HepG2 (cell line): ENCODE data around the gene CENPE. TPM values are rescaled to one million over a fixed set of nuclear protein-coding genes. Genes with fewer than 3 reads are reported as not detected.

Experiments used
- ATAC-seq: fragments of 200-7000 bp; cut with Tn5 transposase; 3 replicates; pipeline ENCODE4 v1.9.1; 2020; ENCODE audit warnings: mild to moderate bottlenecking, moderate library complexity
- BruUV-seq: library from RNA; stranded (reverse); fragments of 400-500 nt; replicated peaks from 2 replicates; lab custom pipeline; 2021; lab: Mats Ljungman, UMichigan
- CTCF ChIA-PET: fragments of 300-600 bp; formaldehyde crosslinking; extraction: SDS; loops from one replicate; lab custom pipeline; 2021; ENCODE audit warnings: low total read pairs, inconsistent platforms, low intra/inter-chr PET ratio; lab: Yijun Ruan, JAX
- POLR2A ChIA-PET: fragments of 350-600 bp; sonication (Branson Sonifier 250); formaldehyde crosslinking; loops from one replicate; lab custom pipeline; 2020; ENCODE audit warnings: antibody characterized with exemption, inconsistent platforms; lab: Yijun Ruan, JAX
- DNase-seq: peaks from one replicate; pipeline ENCODE4 v3.0.0-alpha.2; 2015; ENCODE audit warnings: low spot score
- FAIRE-seq: peaks from 3 replicates; lab custom pipeline; 2011; peaks lifted over from hg19 to GRCh38; lab: Jason Lieb, UNC
- H2AFZ ChIP-seq: one replicate; pipeline ENCODE4 v1.6.1; 2011; ENCODE audit warnings: low read length, inconsistent platforms
- H3K27ac ChIP-seq: fragments of 300-600 bp; 3 replicates; pipeline ENCODE4 v1.8.0; 2011; ENCODE audit warnings: mixed run types, mild to moderate bottlenecking, mixed read lengths, low read length, inconsistent platforms; ENCODE audit not compliant: insufficient read depth; ENCODE audit errors: extremely low read length
- H3K27me3 ChIP-seq, 2 experiments: fragments of 200-600 bp in 1 of 2; 2 replicates in 1 of 2; 3 replicates in 1 of 2; pipeline versions ENCODE4 v1.6.0 to v1.8.0; 2011; ENCODE audit warnings: low read length in 2 of 2, mild to moderate bottlenecking in 2 of 2, moderate library complexity in 2 of 2, inconsistent platforms in 1 of 2; ENCODE audit not compliant: insufficient read depth in 2 of 2, control insufficient read depth in 1 of 2
- H3K36me3 ChIP-seq, 2 experiments: fragments of 200-600 bp in 1 of 2; replicated peaks in 1 of 2; 2 replicates in 1 of 2; 3 replicates in 1 of 2; pipeline versions ENCODE4 v1.5.1 to v1.8.0; 2011; ENCODE audit warnings: low read length in 2 of 2, inconsistent platforms in 1 of 2; ENCODE audit not compliant: insufficient read depth in 2 of 2, control insufficient read depth in 1 of 2
- H3K4me1 ChIP-seq: 2 replicates; pipeline ENCODE4 v1.5.1; 2012; ENCODE audit warnings: low read length, inconsistent platforms; ENCODE audit not compliant: insufficient read depth
- H3K4me2 ChIP-seq: 2 replicates; pipeline ENCODE4 v1.6.0; 2011; ENCODE audit warnings: low read depth, low read length, inconsistent platforms
- H3K4me3 ChIP-seq, 3 experiments: fragments of 200-600 bp in 1 of 3; sonication (generic), shearing (Covaris generic) in 1 of 3; replicated peaks in 1 of 3; 2 replicates each; pipeline ENCODE4 v1.5.1; 2011 to 2016; ENCODE audit warnings: low read length in 3 of 3, inconsistent platforms in 2 of 3, low read depth in 2 of 3, mild to moderate bottlenecking in 2 of 3, control low read depth in 1 of 3, mixed read lengths in 1 of 3; ENCODE audit not compliant: insufficient read depth in 1 of 3
- H3K79me2 ChIP-seq: one replicate; pipeline ENCODE4 v1.6.1; 2011; ENCODE audit warnings: low read length, inconsistent platforms; ENCODE audit not compliant: insufficient read depth
- H3K9ac ChIP-seq: 2 replicates; pipeline ENCODE4 v1.6.0; 2011; ENCODE audit warnings: mild to moderate bottlenecking, low read depth, low read length, inconsistent platforms; ENCODE audit not compliant: insufficient read depth
- H3K9me3 ChIP-seq: 2 replicates; pipeline ENCODE4 v1.5.1; 2012; ENCODE audit warnings: mild to moderate bottlenecking, low read length
- H4K20me1 ChIP-seq: 2 replicates; pipeline ENCODE4 v1.6.0; 2011; ENCODE audit warnings: inconsistent platforms, mild to moderate bottlenecking, low read length, moderate library complexity; ENCODE audit not compliant: insufficient read depth
- BATF2 ChIP-seq: sonication (generic); formaldehyde crosslinking; IDR thresholded peaks from 2 replicates; pipeline ENCODE4 v1.8.0; 2022; ENCODE audit warnings: mild to moderate bottlenecking, missing genetic modification reagents, moderate library complexity
- CENPX ChIP-seq: sonication (generic); formaldehyde crosslinking; IDR thresholded peaks from 2 replicates; pipeline ENCODE4 v1.9.0; 2021; ENCODE audit warnings: mild to moderate bottlenecking, missing genetic modification reagents, moderate library complexity
- CSRNP1 ChIP-seq: sonication (generic); formaldehyde crosslinking; IDR thresholded peaks from 2 replicates; pipeline ENCODE4 v1.8.1; 2023; ENCODE audit warnings: mild to moderate bottlenecking, missing genetic modification reagents
- FOSL1 ChIP-seq: sonication (generic); formaldehyde crosslinking; IDR thresholded peaks from 2 replicates; pipeline ENCODE4 v1.9.0; 2021; ENCODE audit warnings: missing genetic modification reagents, borderline replicate concordance
- HHEX ChIP-seq: IDR thresholded peaks from 2 replicates; pipeline ENCODE4 v1.6.1; 2016; ENCODE audit warnings: control low read depth
- KAT2B ChIP-seq: fragments of 150-350 bp; IDR thresholded peaks from 2 replicates; pipeline ENCODE4 v1.6.1; 2014; ENCODE audit warnings: low read depth, low read length, borderline replicate concordance
- MXD1 ChIP-seq: sonication (generic); formaldehyde crosslinking; IDR thresholded peaks from 2 replicates; pipeline ENCODE4 v1.4.0; 2020; ENCODE audit warnings: mild to moderate bottlenecking, missing genetic modification reagents
- MZF1 ChIP-seq: sonication (generic); formaldehyde crosslinking; IDR thresholded peaks from 2 replicates; pipeline ENCODE4 v1.8.1; 2023; ENCODE audit warnings: mild to moderate bottlenecking, missing genetic modification reagents, borderline replicate concordance
- POLR2A ChIP-seq, 2 experiments: IDR thresholded peaks; 2 replicates each; pipeline ENCODE4 v1.6.1; 2011; ENCODE audit warnings: low read depth in 2 of 2, low read length in 2 of 2, mild to moderate bottlenecking in 1 of 2, moderate library complexity in 1 of 2; ENCODE audit not compliant: insufficient read depth in 1 of 2
- SAFB2 ChIP-seq: sonication (generic); formaldehyde crosslinking; IDR thresholded peaks from 2 replicates; pipeline ENCODE4 v1.5.1; 2020; ENCODE audit warnings: missing genetic modification reagents, low read depth, mild to moderate bottlenecking, borderline replicate concordance
- SRSF4 ChIP-seq: fragments of 200-400 bp; formaldehyde crosslinking; IDR thresholded peaks from one replicate; pipeline ENCODE4 v1.6.1; 2018; ENCODE audit warnings: mild to moderate bottlenecking, low read depth, low read length, moderate library complexity; ENCODE audit not compliant: poor library complexity, severe bottlenecking
- TBL1XR1 ChIP-seq: fragments of 150-350 bp; IDR thresholded peaks from 2 replicates; pipeline ENCODE4 v1.6.1; 2014; ENCODE audit warnings: borderline replicate concordance, low read length; ENCODE audit not compliant: partially characterized antibody
- ZFX ChIP-seq: sonication (generic); formaldehyde crosslinking; IDR thresholded peaks from 2 replicates; pipeline ENCODE4 v1.4.0; 2020; ENCODE audit warnings: mild to moderate bottlenecking, low read depth, missing genetic modification reagents, moderate library complexity
- ZNF10 ChIP-seq: sonication (generic); formaldehyde crosslinking; IDR thresholded peaks from 2 replicates; pipeline ENCODE4 v1.4.0; 2020; ENCODE audit warnings: mild to moderate bottlenecking, low read depth, missing genetic modification reagents, borderline replicate concordance
- ZNF44 ChIP-seq: sonication (generic); formaldehyde crosslinking; IDR thresholded peaks from 2 replicates; pipeline ENCODE4 v1.5.1; 2020; ENCODE audit warnings: mild to moderate bottlenecking, missing genetic modification reagents
- ZNF75D ChIP-seq: sonication (generic); formaldehyde crosslinking; IDR thresholded peaks from 2 replicates; pipeline ENCODE4 v1.8.1; 2023; ENCODE audit warnings: missing genetic modification reagents, mild to moderate bottlenecking, borderline replicate concordance
- WGBS: methylation state at CpG from one replicate; pipeline ENCODE4 v1.1.6; 2017; ENCODE audit warnings: low lambda C conversion rate; 5-methylcytosine and 5-hydroxymethylcytosine counted together
- in situ Hi-C: cut with HindIII; loops from 2 replicates; pipeline ENCODE4 v1.10.0; 2017; ENCODE audit warnings: low pct_unique_long_range_greater_than_20kb; ENCODE audit not compliant: extremely low pct_ligation_motif_present
- intact Hi-C: fragments of 100-400 bp; cut with micrococcal nuclease; formaldehyde crosslinking; loops from one replicate; pipeline ENCODE4 v1.10.0; 2022; ENCODE audit not compliant: unreplicated experiment
- polyA plus RNA-seq, 8 experiments: library from polyadenylated mRNA; depleted of rRNA in 3 of 8; stranded (reverse) in 7 of 8; unstranded in 1 of 8; fragments of >200 nt; fragmentation: Illumina TruSeq in 4 of 8; extraction: Trizol in 4 of 8; gene quantifications; 2 replicates each; pipeline versions ENCODE4 v1.2.1 to v1.2.3, GENCODE V29; 2011 to 2016; ENCODE audit warnings: low read depth in 4 of 8, missing spikeins in 1 of 8, mixed read lengths in 1 of 8; ENCODE audit not compliant: insufficient read depth in 1 of 8
- total RNA-seq, 5 experiments: library from RNA; depleted of rRNA; stranded (reverse); fragments of >200 nt; fragmentation: Illumina TruSeq; extraction: Trizol; gene quantifications; 2 replicates each; pipeline ENCODE4 v1.2.3, GENCODE V29; 2016; ENCODE audit warnings: low read depth in 1 of 5

Gene CENPE
- total and polyA plus RNA-seq, 2 of the 13 experiments (the other 11 are each of a cell fraction or from before 2014, with no cell fraction given) = 2.1 to 19.8 TPM

DNA sequence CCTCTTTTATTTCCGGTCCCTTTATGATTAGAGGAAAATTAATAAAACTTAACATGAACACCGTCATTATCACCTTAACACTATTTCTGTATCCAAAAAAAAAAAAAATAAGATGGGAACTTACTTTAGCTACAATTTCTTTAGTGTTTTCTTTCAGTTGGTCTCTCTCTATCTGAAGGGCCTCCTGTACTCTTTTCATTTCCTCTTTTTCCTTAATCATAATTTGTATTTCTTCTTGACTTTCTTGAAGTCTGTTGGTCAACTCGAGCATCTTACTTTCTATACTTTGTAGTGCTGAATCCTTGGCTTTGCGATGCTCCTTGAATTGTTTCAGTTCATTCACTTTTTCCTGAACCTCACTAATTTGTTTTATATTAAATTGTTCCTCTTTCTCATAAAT, 53.2 kb downstream of the CENPE start (continued):
- TF ChIP-seq BATF2 (CRISPR knock-in tag) = no peak
- no peak for TF ChIP-seq SRSF4
- no peak for TF ChIP-seq ZNF44 (CRISPR knock-in tag)

- Histone ChIP-seq H2AFZ (no peak overlapping the region), H3K27me3 (no peaks in the 10 kb centered on the region), H3K4me2 (no peak overlapping the region), H3K4me1 (no peaks in the 10 kb centered on the region), H3K9ac (no peak overlapping the region), H3K27ac (no peak overlapping the region), H3K79me2 (no peaks in the 10 kb centered on the region), H3K9me3 (no peaks in the 10 kb centered on the region), H3K4me3 (no peak overlapping the region), H4K20me1 (no peaks in the 10 kb centered on the region), H3K36me3 (peaks cover 2 to 28% of the 10 kb centered on the region in 2 experiments; a peak in 4 of 5 replicates)
- in situ Hi-C loops (no loop called here), intact Hi-C loops (no loop called here)
- POLR2A ChIA-PET = no interaction called here
- CTCF ChIA-PET = no interaction called here
- no TSS peak for BruUV-seq
- no peak for FAIRE-seq
- no peak for DNase-seq
- 100% methylated on average over 1 of the region's 1 CpG for WGBS
- no peak for ATAC-seq
- TF ChIP-seq TBL1XR1 = no peak
- TF ChIP-seq CENPX (CRISPR knock-in tag) = no peak
- no peak for TF ChIP-seq ZNF75D
- TF ChIP-seq CSRNP1 = no peak
- TF ChIP-seq ZFX (CRISPR knock-in tag) = no peak
- TF ChIP-seq SAFB2 (CRISPR knock-in tag) = no peak
- TF ChIP-seq FOSL1 = no peak
- TF ChIP-seq HHEX (CRISPR knock-in tag) = no peak
- no peak for TF ChIP-seq MZF1 (CRISPR knock-in tag)
- TF ChIP-seq BATF2 (CRISPR knock-in tag) = no peak
- TF ChIP-seq ZNF10 (CRISPR knock-in tag) = no peak
- TF ChIP-seq MXD1 = no peak
- TF ChIP-seq KAT2B = no peak
- TF ChIP-seq POLR2A (IDR thresholded peaks at IDR 0.05; ENCODE audit: insufficient read depth in 1 of 2, low read depth in 2 of 2, low read length in 2 of 2) = no peak
These were observed 60.7 kb downstream of the CENPE start for GRCh38 chr4:103137446-103137827.
